ENCODE measurements around the gene INSYN2A.

DNA sequence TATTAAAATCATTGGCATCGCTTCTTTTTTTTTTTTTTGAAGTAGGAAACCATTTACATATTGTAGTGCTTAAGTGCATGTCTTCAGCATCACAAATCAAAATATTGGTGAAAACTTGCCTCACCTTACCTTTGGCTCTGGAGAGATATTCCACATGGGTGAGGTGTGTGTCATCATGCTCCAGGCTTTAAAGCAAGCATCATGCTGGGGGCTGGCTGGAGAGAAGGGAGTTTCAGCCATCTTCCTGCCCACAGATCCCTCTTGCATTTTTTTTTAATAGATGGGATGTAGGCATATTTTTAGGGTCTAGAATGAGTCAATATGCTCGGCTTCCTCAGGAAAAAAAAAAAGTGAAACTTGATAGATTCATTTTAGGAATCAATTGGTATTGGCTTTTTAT, 2.3 kb upstream of the INSYN2A start:
- TF ChIP-seq CTCF (conservative IDR thresholded peaks at IDR 0.05; ENCODE audit: low read depth, low read length), result no peak
- no peak for TF ChIP-seq EZH2 (IDR thresholded peaks at IDR 0.05; ENCODE audit: borderline replicate concordance, low read depth, low read length, poor library complexity, severe bottlenecking)
